Activated T-helper 1 cell treated with anti-CD3 and anti-CD28 coated beads, Interleukin-12 subunit alpha, Interleukin-12 subunit beta, Interleukin-2, Interleukin-4 antibody, amounts not matched to agents 30 ng/mL and 10 ng/mL and 1 ng/mL, durations not matched to agents 14 hours and 24 hours and 36 hours (primary cell): ENCODE data around the gene CADPS. TPM values are rescaled to one million over a fixed set of nuclear protein-coding genes. Genes with fewer than 3 reads are reported as not detected.

Experiments
- DNase-seq: peaks from one replicate; pipeline ENCODE4 v3.0.0; 2021; ENCODE audit warnings: low spot score
- H3K27ac Mint-ChIP-seq: one replicate; pipeline ENCODE4 v1.8.0; 2021; ENCODE audit warnings: mild to moderate bottlenecking, mixed read lengths
- H3K27me3 Mint-ChIP-seq: one replicate; pipeline ENCODE4 v1.8.0; 2022; ENCODE audit warnings: mild to moderate bottlenecking, moderate library complexity, mixed read lengths; ENCODE audit not compliant: insufficient read depth
- H3K36me3 Mint-ChIP-seq: one replicate; pipeline ENCODE4 v1.8.0; 2021; ENCODE audit warnings: low read depth, mixed read lengths
- H3K4me1 Mint-ChIP-seq: one replicate; pipeline ENCODE4 v1.8.0; 2021; ENCODE audit warnings: low read depth, mixed read lengths
- H3K4me3 Mint-ChIP-seq: one replicate; pipeline ENCODE4 v1.8.0; 2021; ENCODE audit warnings: mild to moderate bottlenecking, moderate library complexity, mixed read lengths
- H3K9me3 Mint-ChIP-seq: one replicate; pipeline ENCODE4 v1.8.0; 2021; ENCODE audit warnings: mixed read lengths
- intact Hi-C: fragments of 100-400 bp; cut with micrococcal nuclease; formaldehyde crosslinking; loops from one replicate; pipeline ENCODE4 v1.15.1; 2024
- total RNA-seq: library from RNA; stranded (reverse); gene quantifications from 2 replicates; pipeline ENCODE4 v1.2.3, GENCODE V29; 2022

CADPS gene
- total RNA-seq, 1 donor from 2014 or later, result not detected

- Mint-ChIP-seq H3K4me3 (no peak overlapping the region), H3K4me1 (no peaks in the 10 kb centered on the region), H3K36me3 (no peaks in the 10 kb centered on the region), H3K9me3 (no peaks in the 10 kb centered on the region), H3K27me3 (no peaks in the 10 kb centered on the region), H3K27ac (no peak overlapping the region)
- intact Hi-C loops, result no loop called here
- DNase-seq, result no peak
Observed at GRCh38 chr3:62785384-62785783, 89.8 kb downstream of the CADPS start.

GRCh38 chr3:62781121-62781520, 94.1 kb downstream of the CADPS start:
- Mint-ChIP-seq H3K4me3 (no peak overlapping the region), H3K36me3 (no peaks in the 10 kb centered on the region), H3K27me3 (no peaks in the 10 kb centered on the region), H3K9me3 (no peaks in the 10 kb centered on the region), H3K27ac (no peak overlapping the region), H3K4me1 (no peaks in the 10 kb centered on the region)
- no peak for DNase-seq
- intact Hi-C loops, result no loop called here

DNA sequence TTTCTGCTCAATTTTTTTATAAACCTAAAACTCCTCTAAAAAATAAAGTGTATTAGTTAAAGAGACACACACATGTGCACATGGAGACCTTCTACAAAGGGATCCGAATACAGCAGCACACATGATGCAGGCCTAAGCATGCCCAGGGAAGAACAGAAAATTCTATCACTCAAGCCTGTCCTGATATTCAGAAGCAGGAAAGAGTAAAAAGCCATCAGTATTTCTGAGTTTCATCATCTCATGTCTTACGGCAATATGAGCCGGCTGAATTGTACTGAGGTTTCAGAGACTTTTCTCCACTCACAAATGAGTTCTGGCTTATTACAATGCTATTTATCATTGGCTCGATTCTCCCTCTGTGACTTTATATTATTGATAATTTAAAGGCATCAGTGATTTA, 97.5 kb downstream of the CADPS start:
- Mint-ChIP-seq H3K27me3 (no peaks in the 10 kb centered on the region), H3K27ac (no peak overlapping the region), H3K4me3 (no peak overlapping the region), H3K4me1 (no peaks in the 10 kb centered on the region), H3K36me3 (no peaks in the 10 kb centered on the region), H3K9me3 (no peaks in the 10 kb centered on the region)
- intact Hi-C loops, result no loop called here
- DNase-seq, result no peak

GRCh38 chr3:62777130-62777529, 98.1 kb downstream of the CADPS start:
- no peaks in the 10 kb centered on the region for H3K9me3 Mint-ChIP-seq
- no peaks in the 10 kb centered on the region for H3K27me3 Mint-ChIP-seq
- no peak overlapping the region for H3K27ac Mint-ChIP-seq
- H3K4me3 Mint-ChIP-seq, result no peak overlapping the region
- DNase-seq, result no peak
- intact Hi-C loops, result no loop called here
- no peaks in the 10 kb centered on the region for H3K36me3 Mint-ChIP-seq
- H3K4me1 Mint-ChIP-seq, result no peaks in the 10 kb centered on the region

DNA sequence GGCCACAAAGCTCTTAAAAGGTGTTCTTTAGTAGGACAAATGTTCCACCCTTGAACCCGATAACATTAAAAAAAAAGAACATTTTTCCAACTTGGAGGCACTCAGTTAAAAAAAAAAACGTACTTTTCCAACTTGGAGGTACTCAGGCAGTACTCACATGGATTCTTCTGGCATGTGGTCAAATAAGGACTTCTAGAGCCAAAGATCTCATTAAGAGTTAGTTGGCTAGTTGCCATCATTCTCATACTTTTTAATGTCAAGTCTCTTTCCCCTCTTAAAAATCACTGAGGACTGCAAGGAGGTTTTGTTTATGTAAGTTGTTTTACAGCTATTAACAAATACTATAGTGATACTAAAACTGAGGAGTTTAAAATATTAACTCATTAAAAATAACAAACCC, 101.0 kb downstream of the CADPS start:
- H3K27me3 Mint-ChIP-seq, result no peaks in the 10 kb centered on the region
- no peak for DNase-seq
- intact Hi-C loops, result no loop called here
- H3K9me3 Mint-ChIP-seq, result no peaks in the 10 kb centered on the region
- no peaks in the 10 kb centered on the region for H3K4me1 Mint-ChIP-seq
- H3K4me3 Mint-ChIP-seq, result no peak overlapping the region
- H3K27ac Mint-ChIP-seq, result no peak overlapping the region
- H3K36me3 Mint-ChIP-seq, result no peaks in the 10 kb centered on the region

DNA sequence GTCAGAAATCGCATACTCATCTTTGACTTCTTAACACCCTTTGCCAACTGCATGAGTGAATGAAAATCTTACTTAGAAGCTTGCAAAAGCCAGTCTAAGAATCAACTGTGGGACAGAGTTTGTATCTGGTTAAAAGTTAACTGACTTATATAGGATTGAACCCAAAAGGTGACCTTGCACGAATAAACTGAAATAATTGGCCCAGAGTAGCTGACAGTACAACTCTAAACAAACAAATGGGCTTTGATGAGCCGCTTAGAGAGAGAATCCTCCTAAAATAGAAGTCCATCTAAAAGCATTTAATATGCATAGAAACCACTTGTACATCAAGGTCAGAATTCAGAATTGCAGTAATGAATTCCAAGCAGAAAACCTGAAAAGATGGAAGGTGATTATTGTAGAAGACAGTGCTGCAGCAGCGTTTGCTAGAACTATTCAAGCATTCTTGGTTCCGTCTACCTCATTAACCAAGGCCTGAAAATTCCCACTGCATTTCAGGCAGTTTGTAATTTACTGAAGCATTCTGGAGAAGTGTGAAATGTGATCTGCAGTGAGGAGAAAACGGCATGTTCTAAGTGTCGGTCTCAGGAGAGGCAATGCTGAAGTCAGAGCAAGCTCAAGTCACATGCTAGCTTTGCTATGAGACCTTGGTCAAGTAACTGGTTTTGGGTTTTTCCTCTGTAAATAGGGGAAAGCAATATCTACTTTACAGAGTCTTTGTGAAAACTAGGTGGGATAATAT, 103.7 kb downstream of the CADPS start:
- intact Hi-C loops, result no loop called here
- no peak for DNase-seq

GRCh38 chr3:62768896-62769295, 106.3 kb downstream of the CADPS start:
- no peak overlapping the region for H3K4me3 Mint-ChIP-seq
- no peaks in the 10 kb centered on the region for H3K9me3 Mint-ChIP-seq
- no peak overlapping the region for H3K27ac Mint-ChIP-seq
- intact Hi-C loops, result no loop called here
- no peaks in the 10 kb centered on the region for H3K27me3 Mint-ChIP-seq
- no peaks in the 10 kb centered on the region for H3K36me3 Mint-ChIP-seq
- no peaks in the 10 kb centered on the region for H3K4me1 Mint-ChIP-seq
- DNase-seq, result no peak

More for the DNA sequence above, 103.7 kb downstream of the CADPS start:
- H3K36me3 Mint-ChIP-seq, result no peaks in the 10 kb centered on the region
- no peaks in the 10 kb centered on the region for H3K4me1 Mint-ChIP-seq
- no peaks in the 10 kb centered on the region for H3K9me3 Mint-ChIP-seq
- H3K4me3 Mint-ChIP-seq, result no peak overlapping the region
- H3K27ac Mint-ChIP-seq, result no peak overlapping the region
- no peaks in the 10 kb centered on the region for H3K27me3 Mint-ChIP-seq

DNA sequence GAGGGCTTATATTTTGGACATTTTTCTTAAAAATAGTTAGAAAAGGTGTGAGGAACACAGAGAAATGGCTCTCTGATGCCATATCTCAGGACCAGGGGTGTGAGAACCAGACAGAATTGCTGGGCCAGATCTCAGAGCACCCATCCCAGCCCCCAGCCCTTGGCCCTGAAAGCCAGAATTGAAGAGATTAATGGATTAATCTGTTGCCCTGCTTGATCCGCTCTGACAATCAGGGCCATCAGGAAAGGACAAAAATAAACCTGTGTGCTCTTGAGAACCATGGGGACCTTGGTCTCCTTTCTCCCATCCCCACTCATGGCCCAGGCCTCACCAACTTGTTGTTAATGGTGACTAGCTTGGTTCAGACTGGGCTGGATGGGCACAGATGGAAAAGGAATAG, 113.5 kb downstream of the CADPS start:
- Mint-ChIP-seq H3K27me3 (no peaks in the 10 kb centered on the region), H3K36me3 (no peaks in the 10 kb centered on the region), H3K9me3 (no peaks in the 10 kb centered on the region), H3K4me1 (no peaks in the 10 kb centered on the region), H3K27ac (no peak overlapping the region), H3K4me3 (no peak overlapping the region)
- no peak for DNase-seq
- intact Hi-C loops, result no loop called here

DNA sequence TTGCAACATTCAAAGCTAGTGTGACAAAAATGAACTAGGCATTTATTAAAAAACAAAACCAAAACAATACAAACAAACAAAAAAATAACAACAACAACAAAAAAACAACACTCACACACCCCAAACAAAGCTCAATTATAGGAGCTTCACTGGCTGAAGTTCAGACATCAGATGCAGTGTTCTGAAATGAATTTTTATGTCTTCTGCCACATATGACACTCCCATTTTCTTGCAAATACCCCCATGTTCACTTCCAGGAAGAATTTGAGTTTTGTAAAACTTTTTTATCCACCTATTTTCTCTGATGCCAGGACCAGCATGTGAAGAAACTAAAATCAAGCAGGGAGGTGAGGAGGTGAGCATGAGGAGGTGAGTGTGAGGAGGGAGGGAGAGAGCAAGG, 113.9 kb downstream of the CADPS start:
- H3K36me3 Mint-ChIP-seq, result no peaks in the 10 kb centered on the region
- H3K4me3 Mint-ChIP-seq, result no peak overlapping the region
- DNase-seq, result no peak
- no peak overlapping the region for H3K27ac Mint-ChIP-seq
- no peaks in the 10 kb centered on the region for H3K27me3 Mint-ChIP-seq
- intact Hi-C loops, result no loop called here
- H3K4me1 Mint-ChIP-seq, result no peaks in the 10 kb centered on the region
- no peaks in the 10 kb centered on the region for H3K9me3 Mint-ChIP-seq

DNA sequence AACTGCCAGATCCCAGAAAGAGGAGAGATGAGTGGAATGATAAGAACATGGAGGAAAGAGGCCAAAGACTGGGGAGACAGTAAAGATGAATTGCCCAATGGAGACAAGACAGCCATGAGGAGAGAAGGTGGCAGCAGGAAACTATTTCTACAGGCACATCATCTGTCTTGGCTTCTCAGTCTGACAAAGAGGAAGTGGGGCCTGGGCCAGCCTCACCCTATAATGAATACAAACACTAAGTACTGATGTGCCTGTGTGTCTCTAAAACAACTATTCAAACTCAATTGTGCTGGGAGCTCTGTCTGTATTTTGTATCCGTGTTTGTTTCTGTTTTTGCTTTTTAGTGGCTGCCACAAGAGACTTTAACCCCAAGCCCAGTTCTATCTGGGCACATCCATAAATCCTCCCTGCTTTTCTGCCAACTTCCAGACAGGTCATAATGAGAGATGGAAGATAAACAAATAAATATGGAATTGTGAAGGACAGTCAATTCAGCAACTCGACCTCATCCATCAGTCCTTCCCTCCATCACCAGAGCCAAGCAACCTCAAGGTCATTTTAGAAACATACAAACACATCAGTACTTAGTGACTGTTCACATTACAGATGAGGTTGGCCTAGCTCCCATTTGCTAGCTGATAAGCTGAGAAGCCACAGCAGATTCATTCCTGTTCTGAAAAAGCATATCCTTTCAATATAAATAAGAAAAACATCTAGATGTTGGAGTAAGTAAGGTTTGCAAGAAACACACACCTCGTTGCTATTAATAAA, 116.7 kb downstream of the CADPS start:
- no peaks in the 10 kb centered on the region for H3K36me3 Mint-ChIP-seq
- H3K4me1 Mint-ChIP-seq, result no peaks in the 10 kb centered on the region
- H3K27me3 Mint-ChIP-seq, result no peaks in the 10 kb centered on the region
- no peak overlapping the region for H3K27ac Mint-ChIP-seq
- DNase-seq, result no peak
- intact Hi-C loops, result no loop called here
- H3K4me3 Mint-ChIP-seq, result no peak overlapping the region
- H3K9me3 Mint-ChIP-seq, result no peaks in the 10 kb centered on the region

GRCh38 chr3:62757045-62757444, 118.2 kb downstream of the CADPS start:
- Mint-ChIP-seq H3K4me3 (no peak overlapping the region), H3K9me3 (no peaks in the 10 kb centered on the region), H3K36me3 (no peaks in the 10 kb centered on the region), H3K27me3 (no peaks in the 10 kb centered on the region), H3K27ac (no peak overlapping the region), H3K4me1 (no peaks in the 10 kb centered on the region)
- DNase-seq, result no peak
- intact Hi-C loops, result no loop called here

DNA sequence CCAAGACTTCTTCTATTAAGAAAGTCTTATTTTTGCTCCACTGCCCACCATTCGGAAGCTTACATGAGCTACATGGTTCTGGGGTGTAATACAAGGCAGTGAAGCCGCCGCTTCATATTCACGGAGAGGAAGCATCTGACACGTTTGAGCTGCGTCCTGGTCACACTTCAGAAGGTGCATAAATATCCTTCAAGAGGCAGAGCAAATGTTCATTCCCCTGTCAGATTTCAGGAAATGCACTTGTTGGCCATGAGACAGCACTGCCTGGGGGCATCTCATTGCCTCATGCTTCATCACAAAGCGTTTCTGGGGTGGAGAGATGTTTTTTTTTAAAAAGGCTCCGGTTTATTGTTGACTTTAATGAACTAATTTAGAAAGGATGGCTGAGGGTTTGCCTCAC, 119.9 kb downstream of the CADPS start:
- Mint-ChIP-seq H3K36me3 (no peaks in the 10 kb centered on the region), H3K4me3 (no peak overlapping the region), H3K4me1 (no peaks in the 10 kb centered on the region), H3K27me3 (no peaks in the 10 kb centered on the region), H3K27ac (no peak overlapping the region), H3K9me3 (no peaks in the 10 kb centered on the region)
- no peak for DNase-seq
- intact Hi-C loops, result no loop called here

DNA sequence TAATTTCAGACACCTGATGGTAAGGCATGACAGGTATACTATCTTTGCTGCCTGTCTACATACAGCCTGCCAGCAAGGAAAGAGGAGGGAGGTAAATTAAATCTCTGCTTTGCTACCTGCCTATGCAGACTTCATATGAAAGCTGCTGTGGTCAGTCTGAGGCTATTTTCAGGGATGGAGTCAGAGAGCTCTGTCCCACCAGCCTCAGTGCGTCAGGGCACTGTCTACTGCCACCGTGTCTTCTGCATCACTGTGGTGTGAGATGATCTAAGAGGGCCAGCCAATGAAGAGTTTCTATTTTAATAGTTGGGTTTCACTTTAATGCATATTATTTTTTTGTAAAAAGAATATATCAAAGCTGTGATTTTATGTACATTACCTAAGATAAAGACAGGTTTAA, 125.6 kb downstream of the CADPS start:
- Mint-ChIP-seq H3K9me3 (no peaks in the 10 kb centered on the region), H3K36me3 (no peaks in the 10 kb centered on the region), H3K4me3 (no peak overlapping the region), H3K4me1 (no peaks in the 10 kb centered on the region), H3K27ac (no peak overlapping the region), H3K27me3 (no peaks in the 10 kb centered on the region)
- intact Hi-C loops, result no loop called here
- no peak for DNase-seq
